Airway epithelial cell (primary cell): Measurements from ENCODE around the gene PTPN13. TPM values are rescaled to one million over a fixed set of nuclear protein-coding genes. Genes with fewer than 3 reads are reported as not detected.

Experiments used
- total RNA-seq: library from RNA; depleted of rRNA; stranded (reverse); fragments of >200 nt; gene quantifications from 2 replicates; pipeline ENCODE4 v1.2.3, GENCODE V29; 2015

PTPN13 gene, protein sequence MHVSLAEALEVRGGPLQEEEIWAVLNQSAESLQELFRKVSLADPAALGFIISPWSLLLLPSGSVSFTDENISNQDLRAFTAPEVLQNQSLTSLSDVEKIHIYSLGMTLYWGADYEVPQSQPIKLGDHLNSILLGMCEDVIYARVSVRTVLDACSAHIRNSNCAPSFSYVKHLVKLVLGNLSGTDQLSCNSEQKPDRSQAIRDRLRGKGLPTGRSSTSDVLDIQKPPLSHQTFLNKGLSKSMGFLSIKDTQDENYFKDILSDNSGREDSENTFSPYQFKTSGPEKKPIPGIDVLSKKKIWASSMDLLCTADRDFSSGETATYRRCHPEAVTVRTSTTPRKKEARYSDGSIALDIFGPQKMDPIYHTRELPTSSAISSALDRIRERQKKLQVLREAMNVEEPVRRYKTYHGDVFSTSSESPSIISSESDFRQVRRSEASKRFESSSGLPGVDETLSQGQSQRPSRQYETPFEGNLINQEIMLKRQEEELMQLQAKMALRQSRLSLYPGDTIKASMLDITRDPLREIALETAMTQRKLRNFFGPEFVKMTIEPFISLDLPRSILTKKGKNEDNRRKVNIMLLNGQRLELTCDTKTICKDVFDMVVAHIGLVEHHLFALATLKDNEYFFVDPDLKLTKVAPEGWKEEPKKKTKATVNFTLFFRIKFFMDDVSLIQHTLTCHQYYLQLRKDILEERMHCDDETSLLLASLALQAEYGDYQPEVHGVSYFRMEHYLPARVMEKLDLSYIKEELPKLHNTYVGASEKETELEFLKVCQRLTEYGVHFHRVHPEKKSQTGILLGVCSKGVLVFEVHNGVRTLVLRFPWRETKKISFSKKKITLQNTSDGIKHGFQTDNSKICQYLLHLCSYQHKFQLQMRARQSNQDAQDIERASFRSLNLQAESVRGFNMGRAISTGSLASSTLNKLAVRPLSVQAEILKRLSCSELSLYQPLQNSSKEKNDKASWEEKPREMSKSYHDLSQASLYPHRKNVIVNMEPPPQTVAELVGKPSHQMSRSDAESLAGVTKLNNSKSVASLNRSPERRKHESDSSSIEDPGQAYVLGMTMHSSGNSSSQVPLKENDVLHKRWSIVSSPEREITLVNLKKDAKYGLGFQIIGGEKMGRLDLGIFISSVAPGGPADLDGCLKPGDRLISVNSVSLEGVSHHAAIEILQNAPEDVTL (N-terminal part only)
- total RNA-seq, result 46.8 and 50.6 TPM in 2 replicates

DNA sequence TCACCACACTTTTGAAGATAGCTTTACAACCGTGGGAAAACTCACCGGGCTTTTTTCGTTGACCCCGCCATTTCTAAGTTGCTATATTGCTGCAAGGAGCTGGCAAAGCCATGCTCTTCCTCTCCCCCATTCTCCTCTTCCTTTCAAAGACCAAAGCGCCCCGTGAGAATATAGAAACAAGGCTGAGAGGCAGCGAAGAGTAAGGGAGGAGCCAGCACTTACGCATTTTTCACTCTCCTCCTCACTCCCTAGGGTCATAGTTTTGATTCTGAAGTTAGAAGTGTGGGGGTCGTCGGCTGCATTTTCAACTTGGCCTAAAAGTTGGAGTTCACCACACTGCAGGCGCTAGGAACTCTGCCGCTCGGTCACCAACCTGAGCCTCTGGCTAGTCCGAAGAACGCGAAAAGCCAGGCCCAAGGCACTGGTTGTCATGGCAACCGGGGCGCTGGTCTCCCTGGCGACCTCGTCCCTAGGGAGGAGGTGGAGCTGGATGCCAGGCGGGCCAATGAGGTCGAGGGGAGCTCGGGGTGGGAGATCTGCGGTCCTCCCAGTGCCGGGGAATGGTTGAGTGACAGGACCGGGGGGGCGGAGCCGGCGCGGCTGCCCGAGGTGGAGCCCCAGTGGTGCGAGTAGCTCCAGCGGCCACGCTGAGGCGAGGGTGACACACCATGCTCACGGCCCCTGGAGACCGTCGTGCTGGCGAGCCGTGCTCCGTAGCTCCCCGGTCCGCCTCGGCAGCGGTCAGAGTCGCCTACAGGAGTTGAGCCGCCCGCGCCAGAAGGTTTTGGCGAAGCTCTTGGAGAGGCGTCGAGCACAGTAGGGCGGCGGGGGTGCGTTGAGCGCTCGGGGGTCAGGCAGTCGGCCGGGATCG lies at the start of gene PTPN13:
Gene PTPN13, plus strand, starts transcription at position 628 of the 871 bp plus-strand sequence. CDS start 40,942 bp downstream, outside the sequence.

GRCh38 chr4:86848732-86849619 lies 254.9 kb downstream of the PTPN13 start, which contains the start of gene SLC10A6:
SLC10A6 (minus strand) TSS chr4:86849384; CDS start chr4:86849115, 269 bp downstream.

Other genes with a start within 250 kb of the PTPN13 start
- gene MAPK10, start 234.3 kb upstream of the PTPN13 start, total RNA-seq, result 5.5 and 6.5 TPM in 2 replicates